ENCODE results near the gene LEMD1.

The LEMD1 gene

DNA sequence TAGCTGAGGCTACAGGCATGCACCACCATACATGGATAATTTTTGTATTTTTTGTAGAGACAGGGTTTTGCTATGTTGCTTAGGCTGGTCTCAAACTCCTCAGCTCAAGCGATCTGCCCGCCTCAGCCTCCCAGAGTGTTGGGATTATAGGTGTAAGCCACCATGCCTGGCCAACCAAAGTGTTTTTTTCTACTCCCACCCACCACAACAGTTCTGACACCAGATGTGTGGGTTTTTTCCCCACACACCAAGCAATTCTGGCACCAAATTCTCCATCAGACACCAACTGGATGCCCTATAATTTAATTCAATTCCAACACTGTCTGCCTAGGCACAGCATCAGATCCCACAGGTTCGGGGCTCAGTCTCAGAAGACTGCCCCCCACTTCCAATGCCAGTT, 44.5 kb downstream of the LEMD1 start:
- no peaks in the 10 kb centered on the region for H3K27me3 ChIP-seq (ENCODE audit: insufficient read depth, low read length)
- no peak overlapping the region for H3K4me3 ChIP-seq (ENCODE audit: low read depth, low read length)
- peaks cover 43% of the 10 kb centered on the region for H3K4me1 ChIP-seq (ENCODE audit: control insufficient read depth, insufficient read depth, low read length, unreplicated experiment)
- H2AFZ ChIP-seq (ENCODE audit: low read length, unreplicated experiment) = no peak overlapping the region
- no peaks in the 10 kb centered on the region for H3K36me3 ChIP-seq (ENCODE audit: insufficient read depth, low read length)
- H3K79me2 ChIP-seq (ENCODE audit: control insufficient read depth, insufficient read depth, low read length, unreplicated experiment) = no peaks in the 10 kb centered on the region
- no peak overlapping the region for H3K27ac ChIP-seq (ENCODE audit: low read depth, low read length)

GRCh38 chr1:205376739-205377138, 45.1 kb downstream of the LEMD1 start:
- no peak overlapping the region for H3K27ac ChIP-seq (ENCODE audit: low read depth, low read length)
- no peak overlapping the region for H3K4me3 ChIP-seq (ENCODE audit: low read depth, low read length)
- no peak overlapping the region for H2AFZ ChIP-seq (ENCODE audit: low read length, unreplicated experiment)
- peaks cover 49% of the 10 kb centered on the region for H3K4me1 ChIP-seq (ENCODE audit: control insufficient read depth, insufficient read depth, low read length, unreplicated experiment)
- no peaks in the 10 kb centered on the region for H3K27me3 ChIP-seq (ENCODE audit: insufficient read depth, low read length)
- no peaks in the 10 kb centered on the region for H3K36me3 ChIP-seq (ENCODE audit: insufficient read depth, low read length)
- no peaks in the 10 kb centered on the region for H3K79me2 ChIP-seq (ENCODE audit: control insufficient read depth, insufficient read depth, low read length, unreplicated experiment)

DNA sequence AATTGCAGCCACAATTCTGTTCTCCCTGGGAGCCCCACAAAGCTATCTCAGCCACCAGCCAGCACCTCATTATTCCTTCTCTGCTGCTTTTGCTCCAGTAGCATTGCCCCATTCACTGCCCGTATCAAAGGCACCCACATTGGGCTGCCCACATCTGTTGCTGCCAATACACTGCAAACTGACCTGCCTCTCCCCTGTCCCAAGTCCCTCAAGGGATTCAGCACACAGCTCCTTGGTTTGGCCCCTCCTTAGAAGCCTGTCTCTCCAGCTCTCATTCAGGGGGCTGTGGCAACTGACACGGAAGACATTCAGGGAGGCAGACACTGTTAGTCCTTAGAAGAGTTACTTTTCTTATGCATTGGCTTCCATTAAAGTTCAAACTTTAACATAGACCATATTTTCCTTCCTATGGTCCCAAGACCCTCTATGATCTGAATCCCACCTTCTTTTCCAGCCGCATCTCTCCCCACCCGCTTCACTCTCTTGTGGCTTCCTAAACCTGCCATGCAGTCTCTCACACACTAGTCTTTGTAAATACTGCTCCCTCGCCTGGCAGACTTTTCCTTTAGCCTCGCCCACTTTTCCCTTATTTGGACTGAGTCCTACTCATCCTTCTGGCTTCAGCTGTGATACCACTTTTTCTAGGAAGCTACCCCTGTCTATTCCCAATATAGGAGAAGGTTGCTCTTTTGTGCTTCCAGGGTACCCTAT, 45.9 kb downstream of the LEMD1 start:
- Histone ChIP-seq H3K27me3 (ENCODE audit: insufficient read depth, low read length) (no peaks in the 10 kb centered on the region), H3K4me3 (ENCODE audit: low read depth, low read length) (no peak overlapping the region), H3K79me2 (ENCODE audit: control insufficient read depth, insufficient read depth, low read length, unreplicated experiment) (no peaks in the 10 kb centered on the region), H2AFZ (ENCODE audit: low read length, unreplicated experiment) (no peak overlapping the region), H3K4me1 (ENCODE audit: control insufficient read depth, insufficient read depth, low read length, unreplicated experiment) (peaks cover 51% of the 10 kb centered on the region), H3K27ac (ENCODE audit: low read depth, low read length) (no peak overlapping the region), H3K36me3 (ENCODE audit: insufficient read depth, low read length) (no peaks in the 10 kb centered on the region)

DNA sequence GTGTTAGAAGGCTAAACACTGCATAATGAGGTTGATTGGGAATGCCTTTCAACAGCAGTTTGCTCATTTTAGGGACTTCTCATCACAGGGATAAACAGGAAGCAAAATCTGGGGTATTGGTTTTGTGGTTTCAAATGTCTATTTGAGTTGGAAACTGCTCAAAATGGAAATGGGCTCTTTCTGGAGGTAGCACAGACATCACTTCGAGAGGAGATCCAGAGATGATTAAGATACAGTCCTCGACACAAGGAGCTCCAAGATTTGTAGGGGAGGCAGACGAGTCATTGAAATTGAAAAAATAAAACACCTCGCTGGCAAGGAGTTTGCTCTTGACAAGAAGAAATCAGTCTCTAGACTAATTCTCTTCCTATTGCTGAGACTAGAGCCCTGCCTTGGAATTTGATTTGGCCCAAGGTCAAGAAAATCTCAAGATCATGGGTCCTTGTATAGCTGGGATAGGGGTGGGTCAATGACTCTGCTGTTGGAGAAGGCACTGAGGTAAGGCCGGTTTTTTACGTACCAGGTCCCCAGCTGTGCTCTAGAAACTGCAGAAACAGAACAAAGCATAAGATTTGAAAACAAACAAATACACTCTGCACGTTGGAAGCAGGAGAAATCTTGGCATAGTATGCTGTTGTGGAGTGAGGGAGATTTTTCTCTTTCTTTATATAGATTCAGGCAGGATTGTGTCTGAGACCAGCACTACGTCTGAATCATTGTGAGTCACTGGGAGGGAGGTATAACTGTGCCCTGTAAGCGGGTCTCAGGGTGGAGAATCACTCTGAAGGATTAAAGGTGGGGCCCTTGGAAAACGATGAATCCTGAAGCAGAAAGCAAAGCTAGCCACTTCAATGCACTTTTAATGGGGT, 47.4 kb downstream of the LEMD1 start:
- peak overlapping the region; percentile 58 for H3K4me3 ChIP-seq (ENCODE audit: low read depth, low read length)
- no peaks in the 10 kb centered on the region for H3K27me3 ChIP-seq (ENCODE audit: insufficient read depth, low read length)
- no peaks in the 10 kb centered on the region for H3K79me2 ChIP-seq (ENCODE audit: control insufficient read depth, insufficient read depth, low read length, unreplicated experiment)
- H3K36me3 ChIP-seq (ENCODE audit: insufficient read depth, low read length) = no peaks in the 10 kb centered on the region
- H3K4me1 ChIP-seq (ENCODE audit: control insufficient read depth, insufficient read depth, low read length, unreplicated experiment) = peaks cover 51% of the 10 kb centered on the region
- H3K27ac ChIP-seq (ENCODE audit: low read depth, low read length) = peak overlapping the region; percentile 72
- peak overlapping the region; percentile 48 for H2AFZ ChIP-seq (ENCODE audit: low read length, unreplicated experiment)

DNA sequence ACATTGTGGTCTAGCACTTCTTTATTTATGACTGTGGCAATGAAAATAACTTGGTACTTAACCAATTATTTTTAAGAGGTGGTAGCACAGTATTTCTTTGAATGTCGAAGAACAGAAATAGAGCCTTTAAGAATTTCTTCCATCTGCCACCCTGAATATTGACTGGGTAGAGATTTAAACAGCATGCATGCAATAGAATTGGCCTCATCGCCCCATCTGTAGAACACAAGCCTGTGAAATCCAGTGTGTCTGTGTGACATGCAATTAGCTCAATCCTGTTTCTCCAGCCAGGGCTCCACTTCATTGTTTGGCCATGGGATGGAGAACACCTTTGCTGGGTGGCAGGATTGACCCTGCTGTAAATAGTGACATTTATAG, 48.1 kb downstream of the LEMD1 start:
- Histone ChIP-seq H3K79me2 (ENCODE audit: control insufficient read depth, insufficient read depth, low read length, unreplicated experiment) (no peaks in the 10 kb centered on the region), H3K4me1 (ENCODE audit: control insufficient read depth, insufficient read depth, low read length, unreplicated experiment) (peaks cover 51% of the 10 kb centered on the region), H2AFZ (ENCODE audit: low read length, unreplicated experiment) (peak overlapping the region; percentile 48), H3K36me3 (ENCODE audit: insufficient read depth, low read length) (no peaks in the 10 kb centered on the region), H3K27me3 (ENCODE audit: insufficient read depth, low read length) (no peaks in the 10 kb centered on the region), H3K4me3 (ENCODE audit: low read depth, low read length) (peak overlapping the region; percentile 58), H3K27ac (ENCODE audit: low read depth, low read length) (peak overlapping the region; percentile 72)

- no peaks in the 10 kb centered on the region for H3K27me3 ChIP-seq (ENCODE audit: insufficient read depth, low read length)
- no peaks in the 10 kb centered on the region for H3K79me2 ChIP-seq (ENCODE audit: control insufficient read depth, insufficient read depth, low read length, unreplicated experiment)
- H3K4me1 ChIP-seq (ENCODE audit: control insufficient read depth, insufficient read depth, low read length, unreplicated experiment) = peaks cover 51% of the 10 kb centered on the region
- H3K36me3 ChIP-seq (ENCODE audit: insufficient read depth, low read length) = no peaks in the 10 kb centered on the region
- H2AFZ ChIP-seq (ENCODE audit: low read length, unreplicated experiment) = no peak overlapping the region
- H3K4me3 ChIP-seq (ENCODE audit: low read depth, low read length) = peak overlapping the region; percentile 58; the same call in 1 of the 2 replicates
- peak overlapping the region; percentile 72; the same call in 1 of the 2 replicates for H3K27ac ChIP-seq (ENCODE audit: low read depth, low read length)
These were observed 48.6 kb downstream of the LEMD1 start for GRCh38 chr1:205373022-205373797.

- Histone ChIP-seq H3K27me3 (ENCODE audit: insufficient read depth, low read length) (no peaks in the 10 kb centered on the region), H3K36me3 (ENCODE audit: insufficient read depth, low read length) (no peaks in the 10 kb centered on the region), H3K27ac (ENCODE audit: low read depth, low read length) (0 out of 2 replicates have a peak overlapping the region, but pooled peaks have one; percentile 0), H3K4me3 (ENCODE audit: low read depth, low read length) (0 out of 2 replicates have a peak overlapping the region, but pooled peaks have one; percentile 10), H3K79me2 (ENCODE audit: control insufficient read depth, insufficient read depth, low read length, unreplicated experiment) (no peaks in the 10 kb centered on the region), H3K4me1 (ENCODE audit: control insufficient read depth, insufficient read depth, low read length, unreplicated experiment) (peaks cover 51% of the 10 kb centered on the region), H2AFZ (ENCODE audit: low read length, unreplicated experiment) (peak overlapping the region; percentile 61)
These were observed 49.8 kb downstream of the LEMD1 start for GRCh38 chr1:205371871-205372660.

- no peak overlapping the region for H3K27ac ChIP-seq (ENCODE audit: low read depth, low read length)
- no peaks in the 10 kb centered on the region for H3K36me3 ChIP-seq (ENCODE audit: insufficient read depth, low read length)
- no peak overlapping the region for H3K4me3 ChIP-seq (ENCODE audit: low read depth, low read length)
- no peaks in the 10 kb centered on the region for H3K27me3 ChIP-seq (ENCODE audit: insufficient read depth, low read length)
- peaks cover 47% of the 10 kb centered on the region for H3K4me1 ChIP-seq (ENCODE audit: control insufficient read depth, insufficient read depth, low read length, unreplicated experiment)
- no peak overlapping the region for H2AFZ ChIP-seq (ENCODE audit: low read length, unreplicated experiment)
- no peaks in the 10 kb centered on the region for H3K79me2 ChIP-seq (ENCODE audit: control insufficient read depth, insufficient read depth, low read length, unreplicated experiment)
These were observed 51.1 kb downstream of the LEMD1 start for GRCh38 chr1:205370780-205371179.

- H3K4me1 ChIP-seq (ENCODE audit: control insufficient read depth, insufficient read depth, low read length, unreplicated experiment) = peaks cover 40% of the 10 kb centered on the region
- H3K27ac ChIP-seq (ENCODE audit: low read depth, low read length) = no peak overlapping the region
- no peaks in the 10 kb centered on the region for H3K27me3 ChIP-seq (ENCODE audit: insufficient read depth, low read length)
- H3K4me3 ChIP-seq (ENCODE audit: low read depth, low read length) = no peak overlapping the region
- no peak overlapping the region for H2AFZ ChIP-seq (ENCODE audit: low read length, unreplicated experiment)
- no peaks in the 10 kb centered on the region for H3K36me3 ChIP-seq (ENCODE audit: insufficient read depth, low read length)
- H3K79me2 ChIP-seq (ENCODE audit: control insufficient read depth, insufficient read depth, low read length, unreplicated experiment) = no peaks in the 10 kb centered on the region
These were observed 52.1 kb downstream of the LEMD1 start for GRCh38 chr1:205369701-205370123.

DNA sequence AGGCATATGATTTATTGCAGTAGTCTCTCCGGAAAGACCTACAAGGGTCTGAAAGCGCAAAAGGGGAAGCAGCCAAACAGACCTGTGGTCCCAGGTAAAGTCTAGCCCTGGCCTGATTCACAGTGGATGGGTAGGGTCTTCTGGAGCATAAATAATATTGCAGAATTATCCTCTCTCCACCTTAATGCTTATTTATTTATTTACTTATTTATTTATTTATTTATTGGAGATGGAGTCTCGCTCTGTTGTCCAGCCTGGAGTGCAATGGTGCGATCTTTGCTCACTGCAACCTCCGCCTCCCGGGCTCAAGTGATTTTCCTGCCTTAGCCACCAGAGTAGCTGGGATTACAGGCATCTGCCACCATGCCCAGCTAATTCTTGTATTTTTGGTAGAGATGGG, 53.4 kb downstream of the LEMD1 start:
- Histone ChIP-seq H3K27ac (ENCODE audit: low read depth, low read length) (no peak overlapping the region), H3K4me3 (ENCODE audit: low read depth, low read length) (no peak overlapping the region), H3K27me3 (ENCODE audit: insufficient read depth, low read length) (no peaks in the 10 kb centered on the region), H2AFZ (ENCODE audit: low read length, unreplicated experiment) (no peak overlapping the region), H3K36me3 (ENCODE audit: insufficient read depth, low read length) (no peaks in the 10 kb centered on the region), H3K4me1 (ENCODE audit: control insufficient read depth, insufficient read depth, low read length, unreplicated experiment) (peaks cover 28% of the 10 kb centered on the region), H3K79me2 (ENCODE audit: control insufficient read depth, insufficient read depth, low read length, unreplicated experiment) (no peaks in the 10 kb centered on the region)
